Measurements from ENCODE around the gene GGA1.
A peak's percentile ranks its signal among the peaks of the same experiment; 100 is the strongest.

- TF ChIP-seq, protein P1, sequence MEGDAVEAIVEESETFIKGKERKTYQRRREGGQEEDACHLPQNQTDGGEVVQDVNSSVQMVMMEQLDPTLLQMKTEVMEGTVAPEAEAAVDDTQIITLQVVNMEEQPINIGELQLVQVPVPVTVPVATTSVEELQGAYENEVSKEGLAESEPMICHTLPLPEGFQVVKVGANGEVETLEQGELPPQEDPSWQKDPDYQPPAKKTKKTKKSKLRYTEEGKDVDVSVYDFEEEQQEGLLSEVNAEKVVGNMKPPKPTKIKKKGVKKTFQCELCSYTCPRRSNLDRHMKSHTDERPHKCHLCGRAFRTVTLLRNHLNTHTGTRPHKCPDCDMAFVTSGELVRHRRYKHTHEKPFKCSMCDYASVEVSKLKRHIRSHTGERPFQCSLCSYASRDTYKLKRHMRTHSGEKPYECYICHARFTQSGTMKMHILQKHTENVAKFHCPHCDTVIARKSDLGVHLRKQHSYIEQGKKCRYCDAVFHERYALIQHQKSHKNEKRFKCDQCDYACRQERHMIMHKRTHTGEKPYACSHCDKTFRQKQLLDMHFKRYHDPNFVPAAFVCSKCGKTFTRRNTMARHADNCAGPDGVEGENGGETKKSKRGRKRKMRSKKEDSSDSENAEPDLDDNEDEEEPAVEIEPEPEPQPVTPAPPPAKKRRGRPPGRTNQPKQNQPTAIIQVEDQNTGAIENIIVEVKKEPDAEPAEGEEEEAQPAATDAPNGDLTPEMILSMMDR (IDR thresholded peaks at IDR 0.05): peak in 1 of 12 donors; percentile 5
- TF ChIP-seq POLR2A (IDR thresholded peaks at IDR 0.05): no peak
Observed at GRCh38 chr22:37636186-37636948, 27.7 kb downstream of the GGA1 start.

Data from heart left ventricle (tissue), 13 donors.